GM20431 (cell line): Measurements from ENCODE around the gene C2CD3.

Experiments used
- in situ Hi-C: fragments of 300-500 bp; cut with MseI, MboI; formaldehyde crosslinking; loops from one replicate; pipeline ENCODE4 v1.15.0; 2020; ENCODE audit warnings: low sequenced_read_pairs; ENCODE audit not compliant: unreplicated experiment

The C2CD3 gene

GRCh38 chr11:74009230-74009547, 161.6 kb downstream of the C2CD3 start:
- in situ Hi-C loops: no loop called here

- in situ Hi-C loops: no loop called here
Measured at GRCh38 chr11:74008373-74009229, 162.2 kb downstream of the C2CD3 start, which contains the start of gene UCP3. TSS of gene UCP3 (minus strand) at chr11:74009085. CDS start at chr11:74007042, 2,043 bp downstream.

- in situ Hi-C loops: no loop called here
Measured at GRCh38 chr11:74007691-74008372, 163.0 kb downstream of the C2CD3 start.

- in situ Hi-C loops: no loop called here
Measured at GRCh38 chr11:74006743-74007304, 164.0 kb downstream of the C2CD3 start.

- in situ Hi-C loops: no loop called here
Measured at GRCh38 chr11:74005721-74006517, 164.9 kb downstream of the C2CD3 start.

- in situ Hi-C loops: no loop called here
Measured at GRCh38 chr11:74004759-74005615, 165.8 kb downstream of the C2CD3 start.

- in situ Hi-C loops: no loop called here
Measured at GRCh38 chr11:74004046-74004695, 166.6 kb downstream of the C2CD3 start.

GRCh38 chr11:74002832-74003231, 168.0 kb downstream of the C2CD3 start:
- in situ Hi-C loops: no loop called here

GRCh38 chr11:74001822-74002286, 168.9 kb downstream of the C2CD3 start:
- in situ Hi-C loops: no loop called here

GRCh38 chr11:74000307-74001133, 170.3 kb downstream of the C2CD3 start:
- in situ Hi-C loops: no loop called here

- in situ Hi-C loops: no loop called here
Measured at GRCh38 chr11:73999581-74000306, 171.1 kb downstream of the C2CD3 start.

- in situ Hi-C loops: no loop called here
Measured at GRCh38 chr11:73998846-73999575, 171.8 kb downstream of the C2CD3 start.

GRCh38 chr11:73997120-73997770, 173.6 kb downstream of the C2CD3 start:
- in situ Hi-C loops: no loop called here

- in situ Hi-C loops: no loop called here
Measured at GRCh38 chr11:73996161-73996747, 174.5 kb downstream of the C2CD3 start.

- in situ Hi-C loops: no loop called here
Measured at GRCh38 chr11:73995731-73996130, 175.1 kb downstream of the C2CD3 start.

GRCh38 chr11:73995247-73995646, 175.6 kb downstream of the C2CD3 start:
- in situ Hi-C loops: no loop called here
